Measurements from ENCODE around the gene SLC37A4. TPM values are rescaled to one million over a fixed set of nuclear protein-coding genes. Genes with fewer than 3 reads are reported as not detected.

Gene SLC37A4
- total and polyA plus RNA-seq, 2 of the 13 experiments (the other 11 are each of a cell fraction or from before 2014, with no cell fraction given): 43.0 to 56.1 TPM

DNA sequence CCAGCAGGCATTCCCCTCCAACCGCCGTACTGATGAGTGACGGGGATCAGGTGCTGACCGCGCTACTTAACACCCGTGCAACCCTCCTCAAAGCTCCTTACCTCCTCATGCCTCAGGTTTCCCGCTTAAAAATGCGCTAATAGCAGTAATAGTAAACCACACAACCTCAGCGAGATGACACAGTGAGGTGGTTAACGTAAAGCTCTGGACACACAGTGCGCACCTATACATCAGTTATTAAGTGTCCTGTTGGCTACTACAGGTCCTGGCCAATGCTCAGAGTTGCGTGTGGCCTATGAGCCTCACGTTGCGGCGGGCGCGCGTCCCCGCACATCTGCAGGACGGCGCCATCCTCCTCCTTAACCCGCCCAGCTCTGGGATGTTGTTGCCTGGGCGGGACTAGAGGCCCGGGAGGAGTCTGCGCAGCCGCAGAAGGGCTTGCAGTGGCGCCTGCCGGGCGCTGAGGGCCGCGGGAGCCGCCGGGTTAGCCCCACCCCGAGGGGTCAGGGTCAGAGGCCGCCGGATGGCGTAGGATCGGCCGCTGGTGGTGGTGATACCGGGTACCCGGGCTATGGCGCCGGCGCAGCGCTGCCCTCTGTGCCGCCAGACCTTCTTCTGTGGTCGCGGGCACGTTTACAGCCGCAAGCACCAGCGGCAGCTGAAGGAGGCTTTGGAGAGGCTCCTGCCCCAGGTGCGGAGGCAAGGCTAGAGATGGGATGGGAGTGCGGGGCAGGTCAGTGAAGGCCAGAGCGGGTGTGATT, 32.9 kb downstream of the SLC37A4 start, which contains the start of gene CENATAC (continued):
- no peak for TF ChIP-seq ZNF407 (CRISPR knock-in tag; IDR thresholded peaks at IDR 0.05; ENCODE audit: not compliant biosample characterization)
- TF ChIP-seq ZNF766 (CRISPR knock-in tag; IDR thresholded peaks at IDR 0.05; ENCODE audit: borderline replicate concordance): no peak
- no peak for TF ChIP-seq ZSCAN20 (CRISPR knock-in tag; IDR thresholded peaks at IDR 0.05; ENCODE audit: borderline replicate concordance)
- TF ChIP-seq, protein P1, sequence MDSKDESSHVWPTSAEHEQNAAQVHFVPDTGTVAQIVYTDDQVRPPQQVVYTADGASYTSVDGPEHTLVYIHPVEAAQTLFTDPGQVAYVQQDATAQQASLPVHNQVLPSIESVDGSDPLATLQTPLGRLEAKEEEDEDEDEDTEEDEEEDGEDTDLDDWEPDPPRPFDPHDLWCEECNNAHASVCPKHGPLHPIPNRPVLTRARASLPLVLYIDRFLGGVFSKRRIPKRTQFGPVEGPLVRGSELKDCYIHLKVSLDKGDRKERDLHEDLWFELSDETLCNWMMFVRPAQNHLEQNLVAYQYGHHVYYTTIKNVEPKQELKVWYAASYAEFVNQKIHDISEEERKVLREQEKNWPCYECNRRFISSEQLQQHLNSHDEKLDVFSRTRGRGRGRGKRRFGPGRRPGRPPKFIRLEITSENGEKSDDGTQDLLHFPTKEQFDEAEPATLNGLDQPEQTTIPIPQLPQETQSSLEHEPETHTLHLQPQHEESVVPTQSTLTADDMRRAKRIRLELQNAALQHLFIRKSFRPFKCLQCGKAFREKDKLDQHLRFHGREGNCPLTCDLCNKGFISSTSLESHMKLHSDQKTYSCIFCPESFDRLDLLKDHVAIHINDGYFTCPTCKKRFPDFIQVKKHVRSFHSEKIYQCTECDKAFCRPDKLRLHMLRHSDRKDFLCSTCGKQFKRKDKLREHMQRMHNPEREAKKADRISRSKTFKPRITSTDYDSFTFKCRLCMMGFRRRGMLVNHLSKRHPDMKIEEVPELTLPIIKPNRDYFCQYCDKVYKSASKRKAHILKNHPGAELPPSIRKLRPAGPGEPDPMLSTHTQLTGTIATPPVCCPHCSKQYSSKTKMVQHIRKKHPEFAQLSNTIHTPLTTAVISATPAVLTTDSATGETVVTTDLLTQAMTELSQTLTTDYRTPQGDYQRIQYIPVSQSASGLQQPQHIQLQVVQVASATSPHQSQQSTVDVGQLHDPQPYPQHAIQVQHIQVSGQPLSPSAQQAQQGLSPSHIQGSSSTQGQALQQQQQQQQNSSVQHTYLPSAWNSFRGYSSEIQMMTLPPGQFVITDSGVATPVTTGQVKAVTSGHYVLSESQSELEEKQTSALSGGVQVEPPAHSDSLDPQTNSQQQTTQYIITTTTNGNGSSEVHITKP (CRISPR knock-in tag; IDR thresholded peaks at IDR 0.05; ENCODE audit: low read depth): peak; percentile 49; the same call in 1 of the 2 replicates
- no peak for TF ChIP-seq WIZ (CRISPR knock-in tag; IDR thresholded peaks at IDR 0.05)
- TF ChIP-seq ZNF740 (CRISPR knock-in tag; IDR thresholded peaks at IDR 0.05): no peak
- no peak for TF ChIP-seq JDP2 (CRISPR knock-in tag; IDR thresholded peaks at IDR 0.05; ENCODE audit: borderline replicate concordance)
- no peak for TF ChIP-seq ZBTB20 (CRISPR knock-in tag; IDR thresholded peaks at IDR 0.05; ENCODE audit: borderline replicate concordance, low read depth)
- TF ChIP-seq KMT2B (CRISPR knock-in tag; IDR thresholded peaks at IDR 0.05): peak; percentile 86
- peak; percentile 53 for TF ChIP-seq ZMYM4 (CRISPR knock-in tag; IDR thresholded peaks at IDR 0.05)
- TF ChIP-seq EZH2 (conservative IDR thresholded peaks at IDR 0.05; ENCODE audit: low read depth, low read length): no peak
- peak; percentile 64; the same call in 1 of the 2 replicates for TF ChIP-seq IRF9 (CRISPR knock-in tag; IDR thresholded peaks at IDR 0.05; ENCODE audit: borderline replicate concordance)

Measured in HepG2 (cell line).